ENCODE results near the gene E4F1.
"Not testable (repeated sequence)": the region's sequence is repeated elsewhere in the genome, so short reads cannot be mapped to it uniquely, and the experiment has no call there.

E4F1 gene

DNA sequence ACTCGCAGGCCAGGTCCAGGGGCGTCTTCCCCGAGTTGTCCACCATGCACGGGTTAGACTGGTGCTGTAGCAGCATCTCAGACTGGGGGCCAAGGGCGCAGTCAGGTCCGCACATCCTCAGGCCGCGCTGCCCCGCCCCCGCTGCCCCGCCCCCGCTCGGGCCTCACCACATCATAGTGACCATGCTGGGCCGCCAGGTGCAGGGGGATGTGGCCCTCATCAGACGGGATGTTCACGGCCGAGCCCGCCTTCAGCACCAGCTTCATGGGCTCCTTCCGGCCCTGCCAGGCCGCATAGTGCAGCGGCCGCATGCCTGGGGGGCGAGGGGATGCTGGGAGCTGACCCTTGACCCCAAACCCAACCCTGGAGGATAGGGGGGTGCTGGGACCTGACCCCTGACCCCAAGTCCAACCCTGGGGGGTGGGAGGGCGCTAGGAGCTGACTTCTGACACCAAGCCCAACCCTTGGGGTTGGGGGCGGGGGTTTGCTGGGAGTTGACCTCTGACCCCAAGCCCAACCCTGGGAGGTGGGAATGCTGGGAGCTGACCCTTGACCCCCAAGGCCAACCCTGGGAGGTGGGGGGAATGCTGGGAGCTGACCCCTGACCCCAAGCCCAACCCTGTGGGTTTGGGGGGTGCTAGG is 34.0 kb upstream of the E4F1 start:
- DNase-seq (ENCODE audit: low read depth in 2 of 2): no peak

DNA sequence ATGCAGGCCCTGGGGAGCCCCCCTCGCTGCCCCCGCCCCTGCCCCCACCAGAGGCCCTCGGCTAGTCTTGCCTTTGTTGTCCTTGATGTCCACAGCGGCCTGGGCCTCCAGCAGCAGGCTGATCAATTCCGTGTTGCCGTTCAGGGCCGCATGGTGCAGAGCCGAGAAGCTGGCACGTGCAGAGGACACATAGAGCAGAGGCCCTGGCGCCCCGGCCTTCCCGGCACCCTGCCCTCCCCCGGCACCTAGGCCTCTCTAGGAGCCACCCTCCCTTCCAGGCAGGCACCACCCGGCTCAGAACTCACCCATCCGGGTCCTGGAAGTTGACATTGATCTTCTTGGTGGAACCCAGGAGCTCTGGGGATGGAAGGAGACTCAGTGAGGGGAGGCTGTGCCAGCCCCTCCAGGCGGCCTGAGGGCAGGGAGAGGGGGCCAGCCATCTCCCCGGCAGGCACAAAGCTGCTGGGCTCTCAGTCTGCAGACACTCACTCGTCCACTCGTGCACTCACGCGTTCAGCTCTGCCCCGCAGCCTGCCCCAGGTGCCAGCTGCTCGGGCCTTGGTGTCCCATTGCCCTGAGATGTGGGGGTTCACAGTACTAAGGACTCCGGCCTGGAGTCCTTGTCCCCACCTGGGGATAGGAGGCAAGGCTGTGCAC is 33.3 kb upstream of the E4F1 start:
- DNase-seq (ENCODE audit: low read depth in 2 of 2): no peak

- DNase-seq (ENCODE audit: low read depth in 2 of 2): no peak
Measured at GRCh38 chr16:2190659-2191445, 32.5 kb upstream of the E4F1 start.

DNA sequence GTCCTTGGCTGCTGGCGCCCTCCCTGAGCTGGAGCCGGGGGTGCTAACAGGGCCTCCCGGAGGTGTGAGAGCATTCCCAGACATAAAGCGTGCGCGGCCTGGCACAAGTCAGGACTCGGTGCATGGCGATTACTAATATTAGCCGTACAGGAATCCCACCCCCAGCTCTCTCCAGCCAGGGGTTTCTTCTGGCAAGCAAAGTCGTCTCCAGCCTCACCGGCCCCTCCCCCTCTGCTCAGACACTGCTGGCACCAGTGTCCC is 32.0 kb upstream of the E4F1 start:
- no peak for DNase-seq (ENCODE audit: low read depth in 2 of 2)

GRCh38 chr16:2194166-2194834 is 29.1 kb upstream of the E4F1 start:
- no peak for DNase-seq (ENCODE audit: low read depth in 2 of 2)

- DNase-seq (ENCODE audit: low read depth in 2 of 2): no peak
Measured at GRCh38 chr16:2194852-2195321, 28.5 kb upstream of the E4F1 start.

DNA sequence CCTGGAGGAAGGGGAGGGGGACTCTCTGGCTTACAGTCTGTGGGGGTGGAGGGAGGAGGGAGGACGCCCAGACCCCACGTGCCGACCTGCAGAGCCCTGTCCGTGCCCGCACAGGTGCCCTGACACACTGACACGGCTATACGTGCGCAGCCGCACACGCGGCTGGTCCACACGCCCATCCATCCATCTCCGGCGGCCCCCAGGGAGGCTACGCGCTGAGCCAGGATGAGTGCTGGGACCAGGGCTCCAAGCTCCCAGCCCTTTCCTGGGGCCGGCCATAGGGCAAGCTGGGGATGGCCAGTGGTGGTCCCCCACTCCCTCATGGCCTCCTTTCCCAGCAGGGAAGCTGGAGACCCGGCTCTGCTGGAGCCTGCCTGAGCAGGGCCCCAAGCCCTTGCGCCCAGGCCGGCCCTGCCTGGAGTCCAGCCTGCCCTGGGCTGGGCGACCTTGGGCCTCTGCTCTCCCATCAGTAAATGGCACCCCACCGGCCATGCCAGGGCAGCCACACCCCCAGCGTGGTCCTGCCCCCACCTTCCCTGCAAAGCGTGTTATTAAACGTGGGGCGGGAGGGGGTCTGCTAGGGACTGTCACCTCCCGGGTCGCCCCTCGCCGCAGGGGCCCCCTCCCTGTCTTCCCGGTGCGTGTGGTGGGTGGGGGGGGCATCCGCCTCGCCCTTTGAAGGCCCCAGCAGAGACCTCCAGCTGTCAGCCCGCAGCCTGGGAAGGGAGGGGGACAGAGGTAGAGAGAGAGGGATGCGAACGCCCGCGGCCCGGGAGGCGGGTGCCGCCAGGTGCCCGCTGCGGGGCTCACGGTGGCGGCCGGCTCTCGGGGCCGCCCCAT is 27.8 kb upstream of the E4F1 start:
- DNase-seq (ENCODE audit: low read depth in 2 of 2): no peak

- DNase-seq (ENCODE audit: low read depth in 2 of 2): no peak
Measured at GRCh38 chr16:2196162-2196980, 27.0 kb upstream of the E4F1 start, which contains the start of gene CASKIN1. Gene CASKIN1, minus strand, starts transcription at chr16:2196605. Its CDS starts 173 bp downstream, at chr16:2196432.

GRCh38 chr16:2196981-2197511 is 26.3 kb upstream of the E4F1 start:
- DNase-seq (ENCODE audit: low read depth in 2 of 2): no peak

DNA sequence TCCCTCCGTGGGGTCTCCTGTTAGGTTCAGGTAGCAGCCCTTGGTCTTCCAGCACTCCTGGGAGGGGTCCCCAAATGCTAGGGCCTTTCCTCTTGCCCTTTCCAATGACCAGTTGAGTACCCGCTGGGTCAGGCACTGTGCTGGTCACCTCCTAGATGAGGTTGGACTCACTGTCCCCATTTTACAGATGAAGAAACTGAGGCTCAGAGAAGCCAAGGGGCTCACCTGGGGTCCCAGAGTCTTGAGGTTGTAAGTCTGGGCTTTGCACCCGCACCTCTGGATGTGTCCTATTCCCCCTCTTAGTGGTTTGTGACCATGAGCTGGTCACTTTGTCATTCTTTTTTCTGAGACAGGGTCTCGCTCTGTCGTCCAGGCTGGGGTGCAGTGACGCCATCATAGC is 25.6 kb upstream of the E4F1 start:
- DNase-seq (ENCODE audit: low read depth in 2 of 2): no peak

DNA sequence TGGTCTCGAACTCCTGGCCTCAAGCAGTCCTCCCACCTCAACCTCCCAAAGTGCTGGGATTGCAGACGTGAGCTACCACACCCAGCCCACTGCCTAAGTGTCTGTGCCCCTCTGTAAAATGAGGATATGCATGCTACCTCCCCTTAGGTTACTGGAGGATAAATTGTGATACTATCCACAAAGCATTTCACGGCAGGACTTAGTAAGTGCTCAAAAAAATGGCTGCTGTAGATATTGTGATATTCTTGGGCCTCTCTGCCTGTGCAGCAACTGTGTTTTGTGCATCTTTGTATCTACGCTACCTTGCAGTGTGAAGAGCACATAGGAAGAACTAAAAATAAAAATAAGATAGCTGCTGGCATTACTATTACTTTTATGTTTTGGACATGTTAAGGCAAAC is 25.1 kb upstream of the E4F1 start:
- DNase-seq (ENCODE audit: low read depth in 2 of 2): no peak

- DNase-seq (ENCODE audit: low read depth in 2 of 2): no peak
Measured at GRCh38 chr16:2199095-2199494, 24.3 kb upstream of the E4F1 start.

GRCh38 chr16:2199621-2200139 is 23.7 kb upstream of the E4F1 start:
- no peak for DNase-seq (ENCODE audit: low read depth in 2 of 2)

DNA sequence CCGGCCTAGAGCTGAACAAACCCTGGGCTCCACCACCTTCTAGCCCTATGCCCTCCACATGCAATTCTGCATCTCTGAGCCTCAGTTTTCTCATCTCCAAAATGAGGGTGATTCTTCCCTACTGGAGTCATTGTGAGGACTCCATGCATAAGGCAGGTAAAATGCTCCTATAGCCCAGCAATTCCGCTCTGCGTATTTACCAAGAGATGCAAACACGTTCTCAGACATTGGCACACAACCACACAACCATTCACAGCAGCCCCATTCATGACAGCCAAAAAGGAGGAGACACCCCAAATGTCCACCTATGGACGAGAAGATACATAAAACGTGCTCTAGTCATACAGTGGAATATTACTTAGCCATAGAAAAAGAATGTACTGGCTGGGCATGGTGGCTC is 23.1 kb upstream of the E4F1 start:
- no peak for DNase-seq (ENCODE audit: low read depth in 2 of 2)

GRCh38 chr16:2203119-2203688 is 20.2 kb upstream of the E4F1 start:
- DNase-seq (ENCODE audit: low read depth in 2 of 2): not testable (repeated sequence)

DNA sequence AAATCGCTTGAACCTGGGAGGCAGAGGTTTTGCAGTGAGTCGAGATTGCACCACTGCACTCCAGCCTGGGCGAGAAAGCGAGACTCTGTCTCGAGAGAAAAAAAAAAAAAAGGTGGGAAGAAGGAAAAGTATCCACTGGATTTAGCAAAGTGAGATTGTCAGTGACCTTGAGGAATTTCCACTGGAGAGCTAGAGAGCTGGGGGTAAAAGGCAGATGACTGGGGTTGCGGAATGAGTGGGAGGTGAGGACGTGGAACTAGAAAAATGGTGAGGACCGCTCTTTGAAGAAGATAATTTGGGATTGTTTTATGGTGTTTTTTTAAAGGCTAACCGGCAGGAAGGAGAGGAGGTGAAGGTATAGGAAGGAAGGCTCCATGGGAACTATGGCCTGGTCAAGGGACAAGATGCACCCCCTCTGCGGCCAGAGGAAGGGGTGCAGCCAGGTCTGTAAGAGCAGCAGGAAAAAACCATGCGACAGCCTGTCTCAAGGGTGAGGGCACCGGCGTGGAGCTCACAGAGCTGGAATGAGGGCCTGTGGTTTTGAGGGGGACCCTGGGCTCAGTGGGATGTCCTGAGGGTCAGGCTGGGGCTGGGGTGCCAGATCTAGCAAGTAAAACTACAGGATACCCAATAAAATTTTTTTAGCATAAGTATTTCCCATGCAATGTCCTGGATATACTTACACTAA is 18.8 kb upstream of the E4F1 start:
- no peak for DNase-seq (ENCODE audit: low read depth in 2 of 2)

DNA sequence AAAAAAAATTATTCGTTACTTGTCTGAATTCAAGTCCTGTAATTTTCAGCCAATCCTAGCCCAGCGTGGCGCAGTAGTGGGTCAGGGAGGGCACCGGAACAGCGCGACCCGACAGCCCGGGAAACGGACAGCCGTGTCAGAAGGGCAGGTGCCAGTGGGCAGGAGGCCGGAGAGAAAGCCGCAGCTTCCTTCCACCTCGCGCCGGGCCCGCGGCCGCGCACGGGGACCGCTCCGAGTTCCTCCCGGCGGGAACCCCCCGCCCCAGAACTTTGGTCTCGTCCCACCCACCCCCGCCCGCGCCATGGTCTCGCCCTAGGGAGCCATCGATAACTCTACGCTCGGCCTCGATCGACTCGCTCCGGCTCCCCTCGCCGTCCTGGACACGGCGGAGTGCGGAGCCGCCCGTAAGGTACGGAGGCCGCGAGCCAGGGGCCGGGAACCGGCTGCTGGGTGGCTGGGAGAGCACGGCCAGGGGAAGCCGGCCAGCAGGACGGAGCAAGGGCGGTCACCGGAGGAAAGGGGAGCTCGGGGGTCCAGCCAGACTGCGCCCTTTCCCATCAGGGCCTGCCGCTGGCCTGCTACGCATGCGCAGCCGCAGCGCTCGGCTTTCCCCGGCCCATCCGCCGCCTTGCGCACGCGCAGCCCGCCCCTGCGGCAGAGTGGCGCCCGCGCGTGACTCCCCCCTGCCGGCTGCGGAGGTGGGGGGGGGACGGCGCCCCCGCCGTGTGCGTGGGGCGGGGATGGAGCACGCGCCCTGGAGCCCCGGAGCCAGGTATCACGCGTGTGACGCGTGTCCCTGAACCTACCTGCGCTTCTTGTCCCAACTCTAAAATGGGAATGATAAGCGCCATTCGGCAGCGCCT is 18.1 kb upstream of the E4F1 start, which contains the start of gene MLST8:
MLST8 (plus strand) TSS at position 351 of the 863 bp plus-strand sequence. CDS start 632 bp downstream, outside the sequence.
- peak; percentile 79 to 84 for DNase-seq (ENCODE audit: low read depth in 2 of 2)

DNA sequence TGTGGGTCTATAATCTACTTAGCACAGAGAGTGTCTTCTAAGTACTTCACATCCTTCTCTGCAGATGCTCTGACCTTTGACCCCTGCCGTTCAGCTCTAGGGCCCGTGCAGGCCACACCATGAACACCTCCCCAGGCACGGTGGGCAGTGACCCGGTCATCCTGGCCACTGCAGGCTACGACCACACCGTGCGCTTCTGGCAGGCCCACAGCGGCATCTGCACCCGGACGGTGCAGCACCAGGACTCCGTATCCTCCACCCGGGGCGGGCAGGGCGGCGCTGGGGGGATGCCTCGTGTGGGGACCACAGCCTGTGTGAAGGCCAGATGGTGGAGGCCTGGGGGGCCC is 17.5 kb upstream of the E4F1 start:
- no peak for DNase-seq (ENCODE audit: low read depth in 2 of 2)

Data from stimulated activated CD8-positive, alpha-beta memory T cell treated with anti-CD3 and anti-CD28 coated beads, Interleukin-15, amount 100 ng/mL, for 48 hours (primary cell).